OCI-M1 (cell line): ENCODE data around the gene PCDHGA11.
"Not testable (repeated sequence)": the region's sequence is repeated elsewhere in the genome, so short reads cannot be mapped to it uniquely, and the experiment has no call there.

Experiments
- DNase-seq: peaks from one replicate; lab custom pipeline; 2025; lab: John Stamatoyannopoulos, UW

Gene PCDHGA11

DNA sequence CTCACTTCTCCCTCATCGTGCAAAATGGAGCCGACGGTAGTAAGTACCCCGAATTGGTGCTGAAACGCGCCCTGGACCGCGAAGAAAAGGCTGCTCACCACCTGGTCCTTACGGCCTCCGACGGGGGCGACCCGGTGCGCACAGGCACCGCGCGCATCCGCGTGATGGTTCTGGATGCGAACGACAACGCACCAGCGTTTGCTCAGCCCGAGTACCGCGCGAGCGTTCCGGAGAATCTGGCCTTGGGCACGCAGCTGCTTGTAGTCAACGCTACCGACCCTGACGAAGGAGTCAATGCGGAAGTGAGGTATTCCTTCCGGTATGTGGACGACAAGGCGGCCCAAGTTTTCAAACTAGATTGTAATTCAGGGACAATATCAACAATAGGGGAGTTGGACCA is 10.4 kb downstream of the PCDHGA11 start:
- DNase-seq = no peak

DNA sequence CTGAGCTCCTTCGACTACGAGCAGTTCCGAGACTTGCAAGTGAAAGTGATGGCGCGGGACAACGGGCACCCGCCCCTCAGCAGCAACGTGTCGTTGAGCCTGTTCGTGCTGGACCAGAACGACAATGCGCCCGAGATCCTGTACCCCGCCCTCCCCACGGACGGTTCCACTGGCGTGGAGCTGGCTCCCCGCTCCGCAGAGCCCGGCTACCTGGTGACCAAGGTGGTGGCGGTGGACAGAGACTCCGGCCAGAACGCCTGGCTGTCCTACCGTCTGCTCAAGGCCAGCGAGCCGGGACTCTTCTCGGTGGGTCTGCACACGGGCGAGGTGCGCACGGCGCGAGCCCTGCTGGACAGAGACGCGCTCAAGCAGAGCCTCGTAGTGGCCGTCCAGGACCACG is 11.5 kb downstream of the PCDHGA11 start:
- DNase-seq = not testable (repeated sequence)

DNA sequence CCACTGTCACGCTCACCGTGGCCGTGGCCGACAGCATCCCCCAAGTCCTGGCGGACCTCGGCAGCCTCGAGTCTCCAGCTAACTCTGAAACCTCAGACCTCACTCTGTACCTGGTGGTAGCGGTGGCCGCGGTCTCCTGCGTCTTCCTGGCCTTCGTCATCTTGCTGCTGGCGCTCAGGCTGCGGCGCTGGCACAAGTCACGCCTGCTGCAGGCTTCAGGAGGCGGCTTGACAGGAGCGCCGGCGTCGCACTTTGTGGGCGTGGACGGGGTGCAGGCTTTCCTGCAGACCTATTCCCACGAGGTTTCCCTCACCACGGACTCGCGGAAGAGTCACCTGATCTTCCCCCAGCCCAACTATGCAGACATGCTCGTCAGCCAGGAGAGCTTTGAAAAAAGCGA is 11.9 kb downstream of the PCDHGA11 start:
- not testable (repeated sequence) for DNase-seq

DNA sequence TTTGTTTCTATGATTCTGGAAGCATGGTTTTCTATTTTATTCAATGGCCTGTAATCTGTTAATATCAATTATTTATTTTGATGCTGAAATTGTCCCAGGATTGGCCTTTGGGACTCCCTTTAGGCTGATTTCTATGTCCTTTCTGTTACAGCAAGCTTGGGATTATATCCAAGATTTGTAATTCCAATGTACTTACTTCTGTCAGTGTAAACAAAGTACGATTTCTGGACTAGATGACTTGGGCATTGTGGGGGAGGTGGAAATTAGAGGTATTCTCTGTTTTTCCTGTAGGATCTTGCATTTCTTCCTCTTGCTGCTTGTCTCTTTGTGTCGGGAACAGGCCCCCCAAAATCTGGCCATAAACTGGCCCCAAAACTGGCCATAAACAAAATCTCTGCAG is 13.2 kb downstream of the PCDHGA11 start:
- DNase-seq = no peak

DNA sequence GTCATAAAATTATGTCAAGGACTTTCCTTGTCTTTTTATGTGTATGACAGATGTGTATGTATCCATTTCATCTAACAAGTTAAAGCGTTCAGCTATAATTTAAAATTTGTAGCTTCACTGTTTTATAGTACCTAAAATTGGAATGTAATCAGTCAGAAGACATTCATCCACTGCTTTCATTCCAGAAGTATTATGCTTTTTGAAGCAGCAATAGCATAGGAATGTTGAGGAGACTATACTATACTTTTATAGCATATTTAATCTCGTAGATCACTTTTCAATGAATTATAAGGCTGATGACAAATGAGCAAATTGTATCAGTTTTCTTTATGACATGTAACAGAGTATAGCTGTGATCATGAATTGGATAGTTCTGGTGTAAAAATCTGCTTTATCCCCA is 16.4 kb downstream of the PCDHGA11 start:
- DNase-seq = no peak

DNA sequence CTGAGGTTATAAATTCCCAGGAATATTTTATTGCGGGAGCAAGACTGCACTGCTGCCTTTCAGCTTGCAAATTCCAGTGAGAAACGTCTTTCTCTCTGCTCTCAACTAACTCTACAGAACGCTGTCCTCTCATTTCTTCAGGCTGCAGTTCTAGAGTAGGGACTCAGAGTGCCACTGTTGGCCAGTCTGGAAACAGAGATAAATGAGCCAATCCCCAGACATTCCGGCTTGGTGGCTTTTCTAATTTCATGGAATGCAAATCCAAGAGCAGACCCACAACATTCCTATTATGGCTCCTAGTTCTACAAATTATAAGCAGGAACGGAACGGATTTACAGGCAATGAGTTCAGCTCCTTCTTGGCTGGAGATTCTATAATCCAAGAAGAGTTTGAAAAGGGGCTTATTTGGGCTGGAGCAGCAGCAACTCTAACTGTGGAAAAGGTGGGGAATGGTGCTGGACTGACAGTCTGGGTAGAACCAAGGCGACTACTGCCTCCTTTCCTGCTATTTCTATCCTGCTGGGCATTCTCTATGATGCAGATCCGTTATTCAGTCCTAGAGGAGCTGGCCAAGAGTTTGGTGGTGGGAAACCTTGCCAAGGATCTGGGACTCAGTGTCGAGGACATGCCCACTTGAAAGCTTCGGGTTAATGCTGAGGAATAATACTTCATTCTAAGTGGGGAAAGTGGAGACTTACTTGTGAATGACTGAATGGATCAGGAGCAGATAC is 18.7 kb downstream of the PCDHGA11 start:
- DNase-seq = no peak

DNA sequence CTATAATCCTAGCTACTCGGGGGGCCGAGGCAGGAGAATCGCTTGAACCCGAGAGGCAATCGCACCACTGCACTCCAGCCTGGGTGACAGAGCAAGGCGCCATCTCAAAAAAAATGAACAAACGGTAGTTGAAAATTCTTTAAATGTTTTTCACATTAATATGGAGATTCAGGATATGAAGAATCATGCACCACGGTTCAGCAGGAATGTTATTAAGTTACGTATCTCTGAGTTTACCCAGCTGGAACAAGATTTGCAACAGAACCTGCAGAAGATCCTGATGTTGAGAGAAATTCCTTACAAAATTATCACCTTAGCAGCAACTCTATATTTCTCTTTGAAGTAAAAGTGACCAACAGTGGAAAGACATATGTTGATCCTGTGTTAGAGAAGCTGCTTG is 19.5 kb downstream of the PCDHGA11 start:
- no peak for DNase-seq

DNA sequence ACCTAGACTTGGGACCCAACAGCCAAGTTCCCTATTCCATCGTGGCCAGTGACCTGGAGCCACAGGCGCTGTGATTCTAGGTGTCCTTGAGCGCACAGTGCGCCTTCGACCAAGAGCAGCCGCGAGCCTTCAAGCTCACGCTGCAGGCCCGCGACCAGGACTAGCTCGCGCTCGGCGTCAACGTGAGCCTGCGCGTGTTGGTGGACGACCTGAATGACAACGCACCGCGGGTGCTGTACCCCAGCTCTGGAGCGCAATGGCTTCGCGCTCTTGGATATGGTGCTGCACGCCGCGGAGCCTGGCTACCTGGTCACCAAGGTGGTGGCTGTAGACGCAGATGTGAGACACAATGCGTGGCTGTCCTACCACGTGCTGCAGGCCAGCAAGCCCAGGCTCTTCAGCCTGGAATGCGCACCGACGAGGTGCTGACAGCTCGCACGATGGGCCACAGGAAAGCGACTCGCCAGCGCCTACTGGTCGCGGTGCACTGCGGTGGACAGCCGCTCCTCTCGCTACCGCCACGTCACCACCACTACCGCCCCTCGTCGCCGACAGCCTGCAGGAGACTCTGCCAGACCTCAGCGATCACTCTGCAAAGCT is 20.8 kb downstream of the PCDHGA11 start:
- DNase-seq = no peak

DNA sequence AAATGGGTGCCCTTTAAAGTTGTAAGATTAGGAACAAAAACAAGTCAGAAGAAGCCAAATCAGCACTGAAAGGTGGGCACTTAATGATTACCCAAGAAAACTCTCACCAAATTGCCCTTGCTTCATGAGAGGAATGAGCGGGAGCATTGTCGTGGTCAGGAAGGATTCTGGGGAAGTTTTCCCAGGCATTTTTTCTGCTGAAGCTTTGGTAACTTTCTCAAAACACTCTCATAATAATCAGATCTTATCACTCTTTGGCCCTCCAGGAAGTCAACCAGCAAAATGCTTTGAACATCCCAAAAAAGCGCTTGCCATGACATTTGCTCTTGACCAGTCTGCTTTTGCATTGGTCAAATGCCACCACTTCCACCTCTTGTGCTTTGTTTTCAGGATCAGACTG is 44.5 kb downstream of the PCDHGA11 start:
- no peak for DNase-seq
